Measurements from ENCODE around the gene COIL.
"Not testable (repeated sequence)": the region's sequence is repeated elsewhere in the genome, so short reads cannot be mapped to it uniquely, and the experiment has no call there.

Gene COIL

DNA sequence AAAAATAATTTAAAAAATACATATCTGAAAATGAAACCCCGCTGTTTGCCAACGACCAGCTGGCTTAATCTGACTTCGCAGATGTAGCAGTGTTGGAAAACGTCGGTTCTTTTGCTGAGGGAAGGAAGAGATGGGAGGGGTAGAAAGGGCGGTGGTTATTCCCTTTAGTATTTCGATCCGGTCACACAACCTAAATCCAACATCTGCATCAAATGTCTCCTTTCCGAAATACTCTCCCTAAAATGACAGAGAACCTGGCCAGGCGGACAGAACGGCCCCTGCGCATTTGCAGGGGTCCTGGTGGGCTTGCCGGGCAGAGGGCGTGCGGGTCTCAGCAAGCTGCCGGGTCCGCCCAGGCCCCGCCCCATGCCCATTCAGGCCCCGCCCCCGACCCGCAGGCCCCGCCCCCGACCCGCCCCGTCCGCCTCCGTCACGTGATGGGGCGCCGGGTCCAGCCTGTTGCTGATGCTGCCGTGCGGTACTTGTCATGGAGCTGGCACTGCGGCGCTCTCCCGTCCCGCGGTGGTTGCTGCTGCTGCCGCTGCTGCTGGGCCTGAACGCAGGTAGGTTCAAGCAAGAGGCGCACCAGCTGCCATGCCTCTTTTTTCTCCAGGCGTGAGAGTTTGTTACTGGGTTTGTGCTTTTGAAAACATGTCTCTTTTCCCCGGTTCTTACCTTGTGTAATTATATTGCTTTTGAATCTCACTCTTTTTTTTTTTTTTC, 17.0 kb upstream of the COIL start, which contains the start of gene SCPEP1:
Gene SCPEP1, plus strand, starts transcription at position 459 of the 723 bp plus-strand sequence. Its CDS starts 29 bp downstream, at position 488.
- DNase-seq (ENCODE audit: low spot score), result peak; percentile 79

DNA sequence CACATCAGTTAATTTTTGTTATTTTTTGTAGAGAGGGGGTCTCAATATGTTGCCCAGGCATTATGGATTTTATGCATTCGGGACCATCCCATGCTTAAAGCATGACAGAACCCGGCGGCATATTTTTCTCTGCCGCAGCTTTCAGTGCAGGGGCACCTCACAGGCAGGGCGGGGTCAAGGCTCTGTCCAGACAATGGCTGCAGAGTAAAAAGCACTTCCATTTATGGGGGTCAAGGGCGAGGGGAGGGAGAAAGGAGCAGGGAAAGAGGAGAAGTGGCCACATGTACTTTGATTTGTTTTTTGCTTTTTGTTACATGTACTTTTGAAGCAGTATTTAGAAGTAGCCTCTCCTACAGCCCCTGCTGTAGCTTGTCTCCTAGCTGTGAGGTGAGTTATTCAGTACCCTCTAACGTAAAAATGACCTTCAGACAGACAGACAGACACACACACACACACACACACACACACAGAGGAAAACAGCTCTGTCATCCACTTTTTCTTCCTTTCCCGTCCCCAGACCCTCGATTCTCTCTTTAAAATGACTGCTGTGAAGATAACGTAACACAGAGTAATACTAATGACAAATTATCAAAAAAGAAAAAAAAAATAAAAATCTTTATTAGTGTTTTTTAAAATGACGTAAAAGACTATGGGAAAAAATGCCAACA, 16.2 kb upstream of the COIL start:
- DNase-seq (ENCODE audit: low spot score), result no peak

DNA sequence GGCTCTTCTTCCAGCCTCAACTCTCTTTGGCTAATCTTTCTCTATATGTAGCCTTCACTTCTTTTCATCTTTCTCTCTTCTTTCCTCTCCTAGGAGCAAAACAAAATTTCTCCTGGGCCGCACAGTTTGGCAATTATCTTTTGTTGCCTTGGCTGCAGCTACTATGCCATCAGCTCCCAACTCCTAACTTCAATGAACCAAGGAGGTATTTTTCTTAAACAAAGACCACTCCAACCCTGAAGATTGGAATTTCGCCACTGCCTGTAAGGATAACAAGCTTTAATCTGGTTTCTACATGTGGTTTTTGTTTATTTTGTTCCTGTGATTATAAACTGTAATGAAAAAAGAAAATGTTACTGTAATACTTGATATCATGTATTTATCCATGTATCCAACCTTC, 14.8 kb upstream of the COIL start:
- no peak for DNase-seq (ENCODE audit: low spot score)

DNA sequence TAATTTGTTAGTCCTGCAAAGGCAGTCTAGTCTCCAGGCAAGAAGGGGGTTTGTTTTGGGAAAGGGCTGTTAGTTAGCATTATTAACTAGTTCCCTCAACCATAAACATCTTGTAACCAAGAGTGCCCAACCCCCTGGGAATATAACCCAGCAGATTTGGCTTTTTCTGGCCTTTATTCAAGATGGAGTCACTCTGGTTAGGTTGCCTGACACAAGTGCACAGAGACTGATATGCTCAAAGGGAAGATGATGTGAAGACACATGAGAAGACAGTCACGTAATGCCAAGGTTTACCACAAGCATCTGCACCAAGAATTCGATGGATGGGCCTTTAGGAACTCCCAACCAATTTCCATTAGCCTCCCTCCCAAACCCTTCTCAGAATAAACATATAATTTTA, 13.2 kb upstream of the COIL start:
- DNase-seq (ENCODE audit: low spot score), result no peak

DNA sequence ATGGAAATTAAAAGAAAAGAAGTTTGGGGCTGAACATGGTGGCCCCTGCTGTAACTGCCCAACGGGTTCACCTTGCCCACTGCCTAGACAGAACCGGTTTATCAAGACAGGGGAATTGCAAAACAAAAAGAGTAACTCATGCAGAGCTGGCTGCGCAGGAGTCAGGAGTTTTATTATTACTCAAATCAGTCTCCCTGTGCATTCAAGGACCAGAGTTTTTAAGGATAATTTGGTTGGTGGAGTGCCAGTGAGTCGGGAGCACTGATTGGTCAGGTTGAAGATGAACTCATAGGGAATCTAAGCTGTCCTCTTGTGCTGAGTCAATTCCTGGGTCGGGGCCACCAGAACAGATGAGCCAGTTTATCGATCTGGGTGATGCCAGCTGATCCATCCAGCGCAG, 12.7 kb upstream of the COIL start:
- no peak for DNase-seq (ENCODE audit: low spot score)

DNA sequence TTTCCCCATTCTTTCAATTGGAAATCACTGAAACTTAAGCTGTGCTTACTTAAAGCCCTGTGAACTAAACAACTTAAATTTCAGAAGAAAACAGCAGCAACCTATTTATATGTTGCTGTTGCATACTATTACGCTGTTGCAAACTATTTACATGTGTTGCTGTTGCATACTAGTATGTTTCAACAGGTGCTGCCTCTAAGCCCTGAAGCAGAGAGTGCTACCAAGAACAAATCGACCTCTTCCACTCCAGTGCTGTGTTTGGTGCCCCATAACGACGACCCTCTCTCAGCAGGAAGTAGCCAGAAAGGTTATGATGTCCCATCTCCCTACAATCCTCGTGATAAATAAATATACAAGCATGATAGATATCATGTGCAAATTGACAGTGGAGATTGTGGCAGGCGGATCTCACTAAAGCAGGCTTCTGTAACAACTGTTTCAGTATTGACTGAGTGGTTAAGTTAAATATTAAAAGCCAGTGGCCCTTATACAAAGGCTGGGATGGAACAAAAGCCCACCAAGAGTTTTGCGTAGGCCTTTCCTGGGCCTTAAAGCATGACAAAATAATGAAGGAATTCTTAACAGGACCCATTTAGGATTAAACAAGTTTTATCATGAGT, 11.4 kb upstream of the COIL start:
- DNase-seq (ENCODE audit: low spot score), result no peak

DNA sequence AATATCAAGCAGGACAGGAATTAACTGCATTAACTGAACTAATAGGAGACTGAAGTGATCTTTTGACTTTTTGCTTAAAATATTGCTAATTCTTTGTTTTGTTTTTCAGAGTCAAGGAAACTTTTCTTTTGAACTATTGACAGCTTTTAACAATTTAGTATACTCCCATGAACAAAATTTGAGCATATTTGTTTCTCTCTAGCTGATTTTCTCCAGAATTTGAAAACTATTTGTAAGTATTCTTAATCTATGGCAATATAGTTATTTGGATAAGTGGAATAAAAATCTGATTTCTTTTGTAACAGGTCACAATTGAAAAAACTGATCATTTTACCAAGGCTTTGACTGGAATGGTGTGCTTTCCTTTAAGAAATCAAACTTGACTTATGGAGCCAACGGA, 10.1 kb upstream of the COIL start:
- DNase-seq (ENCODE audit: low spot score), result no peak

DNA sequence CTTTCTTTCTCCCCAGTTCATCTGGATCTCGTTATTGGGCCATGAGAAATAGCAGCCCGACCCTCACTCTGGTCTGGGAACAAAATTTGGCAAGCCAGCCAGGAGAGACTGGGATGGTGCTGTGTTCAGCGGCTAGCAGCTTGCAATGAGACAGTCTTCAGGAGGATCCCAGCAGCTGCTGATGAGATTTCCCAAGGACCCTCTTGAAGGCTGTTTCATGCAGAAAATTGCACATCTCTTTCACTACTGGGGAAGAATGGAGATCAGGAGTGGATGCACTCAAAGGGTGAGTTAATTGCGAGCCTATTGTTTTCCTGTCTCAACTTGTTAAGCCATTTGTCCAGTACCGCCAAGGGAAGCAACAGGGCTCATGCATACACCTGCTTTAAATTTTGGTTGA, 5.5 kb upstream of the COIL start:
- no peak for DNase-seq (ENCODE audit: low spot score)

DNA sequence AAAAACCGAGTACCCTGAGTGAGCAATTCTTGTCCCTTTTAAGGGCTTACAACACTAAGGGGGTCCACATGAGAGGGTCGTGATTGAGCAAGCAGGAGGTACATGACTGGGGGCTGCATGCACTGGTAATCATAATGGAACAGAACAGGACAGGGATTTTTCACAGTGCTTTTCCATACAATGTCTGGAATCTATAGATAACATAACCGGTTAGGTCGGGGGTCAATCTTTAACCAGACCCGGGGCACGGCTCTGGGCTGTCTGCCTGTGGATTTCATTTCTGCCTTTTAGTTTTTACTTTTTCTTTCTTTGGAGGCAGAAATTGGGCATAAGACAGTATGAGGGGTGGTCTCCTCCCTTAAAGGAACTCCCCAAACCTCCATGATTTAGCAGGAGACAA, 4.8 kb upstream of the COIL start:
- not testable (repeated sequence) for DNase-seq (ENCODE audit: low spot score)

DNA sequence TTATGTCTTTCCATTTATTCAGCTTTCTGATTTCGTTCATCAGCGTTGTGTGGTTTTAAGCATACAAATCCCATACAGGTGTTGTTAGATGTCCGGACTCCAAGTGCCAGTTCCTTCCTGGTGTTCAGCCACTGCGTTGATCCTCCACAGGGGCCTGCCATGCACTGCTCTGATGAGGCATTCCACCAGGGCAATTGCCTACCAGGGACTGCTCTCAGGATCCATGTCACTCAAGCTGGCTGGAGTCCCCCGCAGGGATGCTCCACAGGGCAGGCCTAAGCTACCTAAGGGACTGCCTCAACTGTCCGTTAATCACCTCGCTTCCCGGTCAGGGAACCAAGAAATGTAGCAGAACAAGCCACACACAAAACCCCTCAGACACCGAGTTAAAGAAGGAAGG, 4.4 kb upstream of the COIL start:
- DNase-seq (ENCODE audit: low spot score), result not testable (repeated sequence)

DNA sequence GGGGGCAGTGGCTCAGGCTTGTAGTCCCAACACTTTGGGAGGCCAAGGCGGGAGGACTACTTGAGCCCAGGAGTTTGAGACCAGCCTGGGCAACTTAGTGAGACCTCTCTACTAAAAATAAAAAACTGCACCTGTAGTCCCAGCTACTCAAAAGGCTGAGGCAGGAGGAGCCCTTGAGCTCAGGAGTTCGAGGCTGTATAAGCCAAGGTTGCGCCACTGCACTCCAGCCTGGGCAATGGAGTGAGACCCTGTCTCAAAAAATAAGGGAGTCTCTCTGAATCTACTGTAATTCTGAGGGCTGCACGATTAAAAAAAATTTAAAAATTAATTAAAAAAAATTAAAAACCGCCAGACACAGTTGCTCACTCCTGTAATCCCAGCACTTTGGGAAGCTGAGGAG, 3.9 kb downstream of the COIL start:
- no peak for DNase-seq (ENCODE audit: low spot score)

DNA sequence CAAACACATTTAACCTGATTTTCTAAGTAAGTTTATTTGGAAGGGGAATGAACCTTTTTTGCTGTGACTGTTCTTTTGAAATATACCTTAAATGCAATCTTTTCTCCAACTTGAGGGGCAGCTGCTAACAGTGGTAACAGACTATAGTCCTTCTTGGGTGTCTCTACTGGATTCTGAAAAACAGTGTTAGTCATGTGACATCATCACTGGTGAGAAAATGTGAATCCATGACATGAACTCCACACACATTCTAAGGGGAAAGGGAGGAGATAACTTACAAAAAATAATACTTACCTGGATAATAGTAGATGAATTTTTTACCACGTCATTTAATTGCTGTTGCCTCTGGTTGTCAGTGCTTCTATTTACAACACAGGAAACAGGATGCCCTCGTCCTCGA, 11.3 kb downstream of the COIL start:
- DNase-seq (ENCODE audit: low spot score), result no peak

DNA sequence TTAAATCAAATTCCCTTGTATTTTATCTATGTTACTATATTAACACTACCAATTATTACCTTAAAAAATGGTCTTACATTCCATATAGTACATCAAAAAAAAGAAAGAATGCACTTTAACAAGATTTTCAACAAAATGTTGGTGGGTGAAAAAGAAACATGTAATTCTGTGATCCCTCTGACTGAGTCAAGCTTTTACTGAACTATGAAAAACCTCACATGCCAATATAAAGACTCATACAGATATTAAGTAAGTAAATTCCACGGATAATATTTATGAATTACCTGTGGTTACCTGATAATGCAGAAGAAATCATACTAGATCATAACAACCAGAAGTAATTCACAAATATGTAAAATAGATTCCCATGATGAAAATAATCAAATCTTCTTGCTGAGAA, 12.4 kb downstream of the COIL start:
- no peak for DNase-seq (ENCODE audit: low spot score)

DNA sequence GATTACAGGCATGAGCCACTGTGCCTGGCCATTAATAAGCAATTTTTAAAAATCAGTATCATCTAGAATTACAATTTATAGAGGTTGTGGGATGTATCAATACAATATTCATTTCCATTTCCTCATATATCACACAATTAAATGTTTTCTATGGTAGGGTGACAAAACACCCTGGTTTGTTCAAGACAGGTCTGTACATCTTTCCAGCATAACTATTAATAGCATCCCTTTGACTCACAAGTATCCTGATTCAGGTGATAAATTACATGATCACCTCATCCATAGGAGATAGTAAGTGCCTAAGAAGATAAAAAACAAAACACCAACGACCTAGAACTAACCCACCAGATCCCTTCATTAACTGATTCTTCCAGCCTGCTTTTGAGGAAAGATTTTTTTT, 13.1 kb downstream of the COIL start:
- no peak for DNase-seq (ENCODE audit: low spot score)

DNA sequence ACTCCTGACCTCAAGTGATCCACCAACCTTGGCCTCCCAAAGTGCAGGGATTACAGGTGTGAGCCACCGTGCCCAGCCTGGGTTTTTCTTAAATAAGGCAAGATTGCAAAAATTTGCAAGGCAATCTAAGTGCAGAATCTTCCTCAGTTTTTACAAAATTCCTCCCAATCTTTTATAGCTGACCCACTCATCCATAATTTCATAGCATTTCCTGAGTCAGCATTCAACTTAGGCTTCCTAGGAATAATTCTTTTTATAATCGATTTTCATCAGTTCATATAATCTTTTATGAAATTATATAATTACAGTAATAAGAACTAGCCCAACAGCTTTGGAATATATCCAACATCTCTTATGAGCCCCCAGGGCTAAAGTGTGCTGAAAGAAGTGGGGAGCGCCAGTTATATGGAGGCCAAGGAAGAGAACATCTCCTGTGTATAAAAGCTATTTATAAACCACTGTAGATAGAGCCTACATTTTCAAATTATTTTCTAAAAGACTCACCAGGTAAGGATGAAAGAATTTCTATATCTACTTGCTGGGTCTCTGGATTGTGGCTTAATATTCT, 14.8 kb downstream of the COIL start:
- DNase-seq (ENCODE audit: low spot score), result no peak

DNA sequence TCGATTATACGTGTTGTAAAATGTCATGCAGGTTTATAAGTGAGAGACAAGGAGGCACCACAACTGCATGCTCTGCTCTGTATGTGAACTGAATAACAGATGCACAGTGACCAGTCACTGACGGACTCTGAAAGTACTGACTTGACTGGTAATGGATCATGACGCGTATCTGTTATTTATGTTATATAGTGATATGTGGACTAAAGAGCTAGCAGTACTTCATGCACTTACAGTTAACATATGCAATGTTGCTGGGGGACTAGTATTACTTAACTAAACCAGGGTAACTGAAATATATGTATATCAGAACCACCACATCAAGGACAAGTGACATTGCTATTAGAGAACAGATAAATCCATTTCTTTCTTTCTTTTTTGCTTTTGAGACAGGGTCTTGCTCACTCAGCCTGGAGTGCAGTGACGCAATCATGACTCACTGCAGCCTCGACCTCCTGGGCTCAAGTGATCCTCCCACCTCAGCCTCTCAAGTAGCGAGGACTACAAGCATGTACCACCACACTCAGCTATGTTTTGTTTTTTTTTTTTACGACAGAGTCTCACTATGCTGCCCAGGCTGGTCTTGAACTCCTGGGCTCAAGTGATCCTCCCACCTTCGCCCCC, 17.2 kb downstream of the COIL start:
- no peak for DNase-seq (ENCODE audit: low spot score)

DNA sequence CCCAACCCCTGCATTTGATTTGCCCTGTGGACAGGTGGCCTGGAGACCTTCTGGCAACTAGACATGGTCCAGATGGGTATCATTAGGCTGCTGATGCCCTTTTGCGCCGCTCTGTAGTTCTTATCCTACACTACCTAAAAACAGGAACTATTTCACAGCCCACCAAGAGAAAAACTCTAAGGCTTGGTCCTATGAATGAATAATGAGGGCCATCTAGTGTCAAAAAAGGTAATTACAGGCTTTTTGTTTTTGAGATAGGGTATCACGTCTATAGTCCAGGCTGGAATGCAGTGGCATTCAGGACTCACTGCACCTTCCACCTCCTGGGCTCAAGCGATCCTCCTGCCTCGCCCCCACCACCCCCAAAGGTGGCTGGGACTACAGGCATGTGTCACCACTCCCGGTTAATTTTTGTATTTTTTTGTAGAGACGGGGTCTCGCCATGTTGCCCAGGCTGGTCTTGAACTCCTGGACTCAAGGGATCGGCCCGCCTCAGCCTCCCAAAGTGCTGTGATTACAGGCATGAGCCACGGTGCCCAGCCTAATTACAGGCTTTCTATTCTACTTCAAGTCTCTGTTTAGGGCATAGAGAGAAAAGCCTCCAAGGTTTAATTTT, 20.9 kb downstream of the COIL start:
- DNase-seq (ENCODE audit: low spot score), result peak; percentile 64

DNA sequence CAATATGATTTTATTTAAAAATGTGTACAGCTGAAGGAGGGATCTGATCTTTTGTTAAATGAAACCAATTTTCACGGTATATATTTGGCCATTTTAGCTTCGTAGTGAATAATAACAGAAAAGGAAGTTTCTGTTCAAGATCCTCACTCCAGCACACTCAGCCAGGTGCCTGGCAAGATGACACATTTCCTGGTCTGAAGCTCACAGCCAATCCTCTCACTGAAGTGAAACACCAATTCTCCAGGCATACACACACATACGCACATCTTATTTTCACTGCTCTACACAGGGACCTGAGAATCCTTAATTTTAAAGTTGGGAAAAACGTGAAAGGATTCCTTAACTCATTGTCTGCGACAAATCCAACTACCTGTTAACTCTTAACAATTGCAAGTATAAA, 22.6 kb downstream of the COIL start:
- not testable (repeated sequence) for DNase-seq (ENCODE audit: low spot score)

DNA sequence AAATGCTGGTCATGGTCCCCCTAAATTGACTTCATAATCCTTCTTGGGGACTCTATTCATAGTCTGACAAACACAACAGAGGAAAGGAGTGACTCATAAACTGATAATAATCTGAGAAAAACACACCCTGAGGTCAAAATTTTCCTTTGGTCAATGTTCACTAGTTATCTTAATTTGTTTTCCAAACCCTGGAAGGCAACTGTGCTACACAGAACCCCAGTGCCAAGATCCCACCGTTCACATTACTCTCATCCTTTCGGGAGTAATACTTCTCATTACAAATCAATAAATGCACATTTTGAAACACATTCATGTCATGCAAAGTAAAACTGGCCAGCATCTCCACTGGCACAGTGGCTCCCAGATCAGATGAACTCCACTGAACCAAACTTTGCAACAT, 23.2 kb downstream of the COIL start:
- no peak for DNase-seq (ENCODE audit: low spot score)

DNA sequence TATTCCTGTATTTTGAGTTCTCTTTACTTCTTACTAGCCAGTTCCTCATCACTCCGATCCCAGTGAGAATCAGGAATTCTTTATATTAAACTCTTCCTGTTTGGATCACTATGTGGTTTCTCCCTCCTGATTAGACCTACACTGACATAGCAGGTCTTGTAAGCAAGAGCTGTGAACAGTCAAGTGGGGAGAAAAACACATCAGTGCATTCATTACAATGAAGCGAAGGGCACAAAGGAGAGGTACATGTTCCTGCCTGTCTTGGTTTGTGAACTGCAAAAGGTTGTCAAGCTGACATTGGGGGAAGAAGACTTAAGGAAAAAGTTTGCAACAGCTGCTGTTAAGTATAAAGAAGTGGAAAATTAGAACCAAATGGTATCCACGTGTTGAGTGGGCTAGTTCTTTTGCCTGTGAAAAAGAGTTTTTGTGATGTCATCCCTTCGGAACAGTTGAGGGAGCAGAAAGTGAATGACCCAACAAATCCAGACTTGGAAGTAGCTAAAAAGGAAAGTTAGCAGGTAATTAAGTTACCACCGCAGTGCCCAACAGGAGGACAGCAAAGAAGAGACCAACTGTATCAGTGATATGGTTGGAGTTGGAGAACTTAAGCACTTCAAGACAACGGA, 24.0 kb downstream of the COIL start:
- DNase-seq (ENCODE audit: low spot score), result no peak

DNA sequence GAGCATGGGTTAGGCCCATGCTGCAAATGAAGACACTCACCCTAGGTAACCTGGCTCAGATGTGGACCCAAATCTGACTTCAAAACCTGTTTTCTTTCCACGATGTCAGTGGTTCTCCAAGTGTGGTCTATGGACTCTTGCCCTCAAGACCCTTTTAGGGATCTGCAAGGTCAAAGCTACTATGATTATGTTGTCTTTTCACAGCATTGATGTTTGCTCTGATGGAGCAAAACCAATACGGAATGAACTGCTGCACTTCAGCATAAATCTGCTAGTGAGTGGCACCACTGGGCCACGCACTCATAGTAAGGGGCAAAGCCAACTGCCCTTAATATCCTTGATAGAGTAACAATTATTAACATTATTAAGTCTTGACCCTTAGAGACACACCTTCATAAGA, 25.4 kb downstream of the COIL start:
- DNase-seq (ENCODE audit: low spot score), result no peak

DNA sequence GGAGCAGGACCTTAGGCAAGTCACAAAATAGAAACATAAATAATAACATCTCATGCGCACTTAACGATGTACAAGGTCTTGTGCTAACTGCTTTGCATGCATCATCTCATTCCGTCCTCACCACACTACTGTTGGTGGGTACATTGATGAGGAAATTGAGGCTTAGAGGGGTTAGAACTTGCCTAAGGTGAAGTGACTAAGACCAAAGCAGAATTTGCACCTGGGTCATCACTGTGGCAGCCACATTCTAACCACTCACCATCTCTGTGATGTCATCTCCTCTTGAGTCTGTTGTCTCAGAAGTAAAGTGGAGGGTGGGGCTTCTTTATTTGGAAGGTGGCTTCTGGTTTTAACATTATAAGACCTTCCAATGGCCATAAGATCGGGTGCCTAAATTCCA, 26.6 kb downstream of the COIL start:
- DNase-seq (ENCODE audit: low spot score), result no peak

Measured in CD4-positive, alpha-beta T cell treated with Interleukin-15 for 4 hours (primary cell).